ENCODE results near the gene CFAP53.

The CFAP53 gene, protein sequence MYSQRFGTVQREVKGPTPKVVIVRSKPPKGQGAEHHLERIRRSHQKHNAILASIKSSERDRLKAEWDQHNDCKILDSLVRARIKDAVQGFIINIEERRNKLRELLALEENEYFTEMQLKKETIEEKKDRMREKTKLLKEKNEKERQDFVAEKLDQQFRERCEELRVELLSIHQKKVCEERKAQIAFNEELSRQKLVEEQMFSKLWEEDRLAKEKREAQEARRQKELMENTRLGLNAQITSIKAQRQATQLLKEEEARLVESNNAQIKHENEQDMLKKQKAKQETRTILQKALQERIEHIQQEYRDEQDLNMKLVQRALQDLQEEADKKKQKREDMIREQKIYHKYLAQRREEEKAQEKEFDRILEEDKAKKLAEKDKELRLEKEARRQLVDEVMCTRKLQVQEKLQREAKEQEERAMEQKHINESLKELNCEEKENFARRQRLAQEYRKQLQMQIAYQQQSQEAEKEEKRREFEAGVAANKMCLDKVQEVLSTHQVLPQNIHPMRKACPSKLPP

DNA sequence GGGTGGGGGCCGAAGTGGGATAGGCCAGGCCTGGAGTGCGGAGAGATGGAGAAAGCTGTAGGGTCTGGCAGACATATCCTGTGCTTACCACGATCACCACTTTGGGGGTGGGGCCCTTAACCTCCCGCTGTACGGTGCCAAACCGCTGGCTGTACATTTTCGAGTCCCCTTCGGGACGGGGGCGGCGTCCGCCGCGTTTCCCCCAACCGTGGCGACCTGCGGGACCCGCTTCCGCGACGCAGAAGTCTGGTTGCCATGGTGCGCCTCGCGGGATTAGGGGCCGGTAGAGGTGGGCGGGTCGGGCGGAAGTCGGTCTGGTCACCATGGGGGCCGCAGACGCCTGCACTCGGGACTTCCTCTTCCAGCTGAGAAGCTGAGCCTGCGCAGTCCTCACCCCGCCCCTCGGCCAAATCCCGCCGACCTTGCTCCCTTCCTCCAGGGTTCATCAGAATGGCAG, at the start of gene CFAP53:
Gene CFAP53, minus strand, starts transcription at position 248 of the 457 bp plus-strand sequence. Its CDS starts 91 bp downstream, at position 157.
- ChIA-PET POLR2A (ENCODE audit: low non-redundant PET) (interaction anchor here (0.5 kb wide), 1 partner anchor 13 kb away, joined by 3 read pairs; no protein-coding TSS in a partner anchor), CTCF (no interaction called here)
- peak; percentile 67 for DNase-seq (ENCODE audit: low spot score)

DNA sequence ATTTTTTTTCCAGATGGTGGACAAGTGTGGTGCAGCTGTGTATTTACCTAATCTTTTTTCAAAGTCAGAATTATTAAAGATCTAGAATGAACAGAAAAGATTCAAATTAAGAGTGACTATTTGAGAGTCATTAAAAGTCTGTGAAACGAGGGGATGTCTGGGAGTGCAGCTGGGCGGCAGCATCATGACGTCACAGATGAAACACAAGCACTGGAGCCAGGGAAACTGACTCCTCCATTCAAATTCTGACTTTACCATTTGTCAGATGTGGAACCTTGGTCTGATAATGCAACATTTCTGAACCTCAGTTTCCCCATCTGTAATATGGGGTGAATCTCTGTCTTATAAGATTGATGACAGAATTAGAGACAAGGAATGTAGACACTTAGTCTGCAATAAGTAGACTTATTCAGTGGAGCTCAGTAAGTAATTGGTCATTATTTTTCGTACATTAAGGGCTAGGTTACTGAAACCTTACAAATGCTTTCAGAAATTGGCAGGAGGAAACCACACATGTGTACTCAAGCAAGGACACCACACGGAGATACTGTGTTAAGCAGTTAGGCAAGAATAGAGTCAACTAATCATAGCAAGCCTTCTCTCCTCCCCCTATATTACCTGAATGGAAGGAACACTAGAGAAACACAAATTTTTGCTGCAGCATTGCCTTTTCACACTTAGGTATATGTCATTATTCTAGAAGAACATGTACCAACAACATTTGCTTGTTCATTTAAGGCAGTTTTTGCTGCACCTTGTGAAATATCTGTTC, 49.0 kb upstream of the CFAP53 start:
- no peak for DNase-seq (ENCODE audit: low spot score)
- TF ChIP-seq, protein P1, sequence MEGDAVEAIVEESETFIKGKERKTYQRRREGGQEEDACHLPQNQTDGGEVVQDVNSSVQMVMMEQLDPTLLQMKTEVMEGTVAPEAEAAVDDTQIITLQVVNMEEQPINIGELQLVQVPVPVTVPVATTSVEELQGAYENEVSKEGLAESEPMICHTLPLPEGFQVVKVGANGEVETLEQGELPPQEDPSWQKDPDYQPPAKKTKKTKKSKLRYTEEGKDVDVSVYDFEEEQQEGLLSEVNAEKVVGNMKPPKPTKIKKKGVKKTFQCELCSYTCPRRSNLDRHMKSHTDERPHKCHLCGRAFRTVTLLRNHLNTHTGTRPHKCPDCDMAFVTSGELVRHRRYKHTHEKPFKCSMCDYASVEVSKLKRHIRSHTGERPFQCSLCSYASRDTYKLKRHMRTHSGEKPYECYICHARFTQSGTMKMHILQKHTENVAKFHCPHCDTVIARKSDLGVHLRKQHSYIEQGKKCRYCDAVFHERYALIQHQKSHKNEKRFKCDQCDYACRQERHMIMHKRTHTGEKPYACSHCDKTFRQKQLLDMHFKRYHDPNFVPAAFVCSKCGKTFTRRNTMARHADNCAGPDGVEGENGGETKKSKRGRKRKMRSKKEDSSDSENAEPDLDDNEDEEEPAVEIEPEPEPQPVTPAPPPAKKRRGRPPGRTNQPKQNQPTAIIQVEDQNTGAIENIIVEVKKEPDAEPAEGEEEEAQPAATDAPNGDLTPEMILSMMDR (conservative IDR thresholded peaks at IDR 0.05; ENCODE audit: low read depth) = no peak
- POLR2A ChIA-PET (ENCODE audit: low non-redundant PET) = no interaction called here
- H3K27ac ChIP-seq = no peak overlapping the region
- CTCF ChIA-PET = no interaction called here

More for the DNA sequence above, at the start of gene CFAP53:
- peak within 1 kb of the TSS; percentile 62 for H3K27ac ChIP-seq
- TF ChIP-seq, protein P1 (conservative IDR thresholded peaks at IDR 0.05; ENCODE audit: low read depth) = no peak

DNA sequence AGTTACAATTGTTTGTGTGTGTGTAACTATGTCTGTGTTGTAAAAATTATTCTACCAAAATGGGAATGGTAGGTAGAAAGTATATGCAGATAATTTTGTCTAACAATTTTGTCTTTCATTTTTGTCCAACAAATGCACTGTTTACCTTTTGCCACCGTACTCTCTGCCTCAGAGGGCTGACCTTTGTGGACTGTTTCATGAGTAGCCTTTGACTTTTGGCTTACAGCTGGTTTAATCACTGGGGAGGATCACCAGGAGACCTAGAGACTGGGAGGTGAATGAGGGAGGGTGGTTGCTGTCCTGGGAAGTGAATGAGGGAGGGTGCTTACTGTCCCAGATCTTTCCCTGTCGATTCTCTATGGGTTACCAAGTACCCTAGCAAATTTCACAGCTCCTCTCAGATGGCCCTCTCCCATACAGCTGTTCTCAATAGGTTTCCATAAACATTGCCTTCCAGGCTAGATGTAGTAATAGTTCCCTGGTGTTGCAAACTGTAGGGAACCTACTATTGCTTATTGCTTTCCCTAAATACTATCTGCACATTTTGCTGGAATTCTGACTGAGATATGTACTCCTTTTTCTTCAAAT, 47.7 kb upstream of the CFAP53 start:
- TF ChIP-seq, protein P1 (conservative IDR thresholded peaks at IDR 0.05; ENCODE audit: low read depth) = no peak
- CTCF ChIA-PET = no interaction called here
- no peak overlapping the region for H3K27ac ChIP-seq
- DNase-seq (ENCODE audit: low spot score) = no peak
- POLR2A ChIA-PET (ENCODE audit: low non-redundant PET) = no interaction called here

DNA sequence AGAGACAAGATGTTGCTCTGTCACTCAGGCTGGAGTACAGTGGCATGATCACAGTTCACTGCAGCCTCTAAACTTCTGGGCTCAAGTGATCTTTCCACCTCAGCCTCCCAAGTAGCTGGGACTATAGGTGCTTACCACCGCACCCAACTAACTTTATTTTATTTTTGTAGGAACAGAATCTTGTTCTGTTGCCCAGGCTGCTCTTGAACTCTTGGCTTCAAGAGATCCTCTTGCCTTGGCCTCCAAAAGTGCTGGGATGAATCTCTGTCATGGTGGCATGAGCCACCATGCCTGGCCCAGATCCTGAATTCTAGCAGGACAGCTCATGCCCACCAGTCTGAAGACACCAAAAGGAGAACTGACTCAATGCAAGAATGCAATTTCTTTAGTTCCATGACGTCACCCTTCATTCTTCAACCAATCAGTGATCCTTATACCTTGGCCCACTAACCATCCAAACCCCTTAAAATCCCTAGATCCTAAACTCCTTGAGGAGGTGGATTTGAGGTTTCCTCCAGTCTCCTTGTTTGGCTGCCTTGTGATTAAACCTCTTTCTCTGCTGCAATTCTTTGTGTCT, 46.8 kb upstream of the CFAP53 start:
- H3K27ac ChIP-seq = no peak overlapping the region
- TF ChIP-seq, protein P1 (conservative IDR thresholded peaks at IDR 0.05; ENCODE audit: low read depth) = no peak
- POLR2A ChIA-PET (ENCODE audit: low non-redundant PET) = no interaction called here
- CTCF ChIA-PET = no interaction called here
- DNase-seq (ENCODE audit: low spot score) = no peak

DNA sequence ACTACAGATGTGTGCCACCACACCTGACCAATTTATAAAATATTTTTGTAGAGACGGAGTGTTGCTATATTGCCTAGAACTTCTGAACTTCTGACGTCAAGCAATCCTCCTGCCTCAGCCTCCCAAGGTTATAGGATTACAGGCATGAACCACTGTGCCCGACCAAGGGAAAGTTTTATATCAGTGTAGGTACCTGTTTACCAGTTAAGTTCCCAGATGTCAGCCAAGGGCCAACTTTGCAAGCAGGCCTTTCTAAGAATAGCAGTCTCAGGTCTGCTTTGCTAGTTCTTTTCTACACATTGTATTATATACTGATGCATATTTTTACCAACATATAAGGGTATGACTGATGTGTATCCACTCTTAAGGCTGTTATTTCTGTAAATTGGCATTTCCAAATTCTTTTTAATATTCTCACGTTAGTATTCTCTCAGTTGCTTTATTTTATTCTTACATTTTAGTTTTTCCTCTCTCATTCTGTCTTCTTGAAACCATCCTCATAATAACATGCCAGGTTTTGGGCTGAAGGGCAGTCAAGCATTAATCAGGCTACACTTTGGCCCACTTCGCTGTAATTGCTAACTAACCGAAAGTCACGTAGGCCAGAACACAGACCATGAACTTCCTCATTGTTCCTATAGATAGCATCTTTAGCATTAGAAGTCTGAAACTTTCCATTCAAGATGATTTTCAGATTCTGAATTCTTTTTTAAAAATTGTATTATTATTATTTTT, 46.2 kb upstream of the CFAP53 start:
- DNase-seq (ENCODE audit: low spot score) = no peak
- ChIA-PET POLR2A (ENCODE audit: low non-redundant PET) (no interaction called here), CTCF (no interaction called here)
- TF ChIP-seq, protein P1 (conservative IDR thresholded peaks at IDR 0.05; ENCODE audit: low read depth) = no peak
- H3K27ac ChIP-seq = no peak overlapping the region
